Fibroblast of lung (primary cell): ENCODE data around the gene NUDCD3. TPM values are rescaled to one million over a fixed set of nuclear protein-coding genes. Genes with fewer than 3 reads are reported as not detected.

Source experiments
- DNase-seq, 2 donors: peaks; one replicate each; pipeline versions ENCODE4 v3.0.0 to v3.0.0-alpha.2; 2010; ENCODE audit warnings: low read depth in 2 of 2
- H2AFZ ChIP-seq: 2 replicates; pipeline ENCODE4 v1.5.1; 2012; ENCODE audit warnings: low read length, control low read depth, inconsistent platforms
- H3K27ac ChIP-seq: 2 replicates; pipeline ENCODE4 v1.5.1; 2011; ENCODE audit warnings: low read length, control low read depth; ENCODE audit not compliant: insufficient read depth
- H3K27me3 ChIP-seq: 2 replicates; pipeline ENCODE4 v1.5.1; 2011; ENCODE audit warnings: mild to moderate bottlenecking, low read length; ENCODE audit not compliant: control insufficient read depth, insufficient read depth
- H3K36me3 ChIP-seq: 2 replicates; pipeline ENCODE4 v1.5.1; 2011; ENCODE audit warnings: low read length; ENCODE audit not compliant: control insufficient read depth, insufficient read depth
- H3K4me1 ChIP-seq: 2 replicates; pipeline ENCODE4 v1.5.1; 2011; ENCODE audit warnings: low read length; ENCODE audit not compliant: control insufficient read depth, insufficient read depth; ENCODE audit errors: extremely low read depth
- H3K4me2 ChIP-seq: 2 replicates; pipeline ENCODE4 v1.5.1; 2011; ENCODE audit warnings: low read length, control low read depth; ENCODE audit not compliant: insufficient read depth; ENCODE audit errors: extremely low read depth
- H3K4me3 ChIP-seq, 4 experiments: fragments of 200-600 bp in 1 of 4; sonication (generic) in 1 of 4; replicated peaks in 1 of 4; 2 replicates each; pipeline ENCODE4 v1.5.1; 2011 to 2016; ENCODE audit warnings: low read length in 4 of 4, low read depth in 3 of 4, mild to moderate bottlenecking in 3 of 4, control low read depth in 2 of 4, inconsistent platforms in 1 of 4, mixed read lengths in 1 of 4; ENCODE audit not compliant: insufficient read depth in 1 of 4; ENCODE audit errors: control extremely low read depth in 1 of 4
- H3K79me2 ChIP-seq: 2 replicates; pipeline ENCODE4 v1.5.1; 2012; ENCODE audit warnings: mild to moderate bottlenecking, low read length, inconsistent platforms; ENCODE audit not compliant: control insufficient read depth, insufficient read depth
- H3K9ac ChIP-seq: 2 replicates; pipeline ENCODE4 v1.5.1; 2011; ENCODE audit warnings: mild to moderate bottlenecking, low read length, control low read depth; ENCODE audit not compliant: insufficient read depth
- H3K9me3 ChIP-seq: 2 replicates; pipeline ENCODE4 v1.5.1; 2012; ENCODE audit warnings: low read depth, low read length; ENCODE audit not compliant: control insufficient read depth, insufficient read depth
- H4K20me1 ChIP-seq: 2 replicates; pipeline ENCODE4 v1.5.1; 2011; ENCODE audit warnings: low read length; ENCODE audit not compliant: control insufficient read depth, insufficient read depth; ENCODE audit errors: extremely low read depth
- EZH2 ChIP-seq: IDR thresholded peaks from 2 replicates; pipeline ENCODE4 v1.5.1; 2012; ENCODE audit warnings: low read length, control low read depth, mild to moderate bottlenecking; ENCODE audit errors: missing control alignments
- polyA plus RNA-seq, 2 donors: library from polyadenylated mRNA; depleted of rRNA in 1 of 2; stranded (reverse) in 1 of 2; unstranded in 1 of 2; fragments of >200 nt; gene quantifications; 2 replicates each; pipeline ENCODE4 v1.2.1, GENCODE V29; 2011 to 2012; ENCODE audit warnings: missing spikeins in 1 of 2
- total RNA-seq: library from RNA; depleted of rRNA; stranded (reverse); fragments of >200 nt; gene quantifications from 2 replicates; pipeline ENCODE4 v1.2.1, GENCODE V29; 2014
- TF ChIP-seq, protein P1 (sequence below), 2 donors: IDR thresholded peaks in 1 of 2; conservative IDR thresholded peaks in 1 of 2; 1 replicate in 1 of 2; 2 replicates in 1 of 2; pipeline ENCODE4 v1.5.1; 2011 to 2012; ENCODE audit warnings: low read length in 2 of 2, control low read depth in 1 of 2, inconsistent platforms in 1 of 2, low read depth in 1 of 2, mild to moderate bottlenecking in 1 of 2

NUDCD3 gene
- total and polyA plus RNA-seq, 2 donors (not counting 1 experiment from before 2014, with no cell fraction given): 51.9 to 68.7 TPM

- DNase-seq: no peak
- Histone ChIP-seq H3K27me3 (no peaks in the 10 kb centered on the region), H2AFZ (no peak overlapping the region), H3K79me2 (no peaks in the 10 kb centered on the region), H3K9ac (no peak overlapping the region), H3K36me3 (no peaks in the 10 kb centered on the region), H3K4me1 (no peaks in the 10 kb centered on the region), H4K20me1 (no peaks in the 10 kb centered on the region), H3K4me3 (no peak overlapping the region), H3K27ac (no peak overlapping the region), H3K4me2 (no peak overlapping the region), H3K9me3 (no peaks in the 10 kb centered on the region)
- no peak for TF ChIP-seq EZH2
- TF ChIP-seq, protein P1, sequence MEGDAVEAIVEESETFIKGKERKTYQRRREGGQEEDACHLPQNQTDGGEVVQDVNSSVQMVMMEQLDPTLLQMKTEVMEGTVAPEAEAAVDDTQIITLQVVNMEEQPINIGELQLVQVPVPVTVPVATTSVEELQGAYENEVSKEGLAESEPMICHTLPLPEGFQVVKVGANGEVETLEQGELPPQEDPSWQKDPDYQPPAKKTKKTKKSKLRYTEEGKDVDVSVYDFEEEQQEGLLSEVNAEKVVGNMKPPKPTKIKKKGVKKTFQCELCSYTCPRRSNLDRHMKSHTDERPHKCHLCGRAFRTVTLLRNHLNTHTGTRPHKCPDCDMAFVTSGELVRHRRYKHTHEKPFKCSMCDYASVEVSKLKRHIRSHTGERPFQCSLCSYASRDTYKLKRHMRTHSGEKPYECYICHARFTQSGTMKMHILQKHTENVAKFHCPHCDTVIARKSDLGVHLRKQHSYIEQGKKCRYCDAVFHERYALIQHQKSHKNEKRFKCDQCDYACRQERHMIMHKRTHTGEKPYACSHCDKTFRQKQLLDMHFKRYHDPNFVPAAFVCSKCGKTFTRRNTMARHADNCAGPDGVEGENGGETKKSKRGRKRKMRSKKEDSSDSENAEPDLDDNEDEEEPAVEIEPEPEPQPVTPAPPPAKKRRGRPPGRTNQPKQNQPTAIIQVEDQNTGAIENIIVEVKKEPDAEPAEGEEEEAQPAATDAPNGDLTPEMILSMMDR (conservative IDR thresholded peaks at IDR 0.05 in 1 of 2, IDR thresholded peaks at IDR 0.05 in 1 of 2; ENCODE audit: low read depth in 1 of 2, low read length in 2 of 2): no peak
Observed at GRCh38 chr7:44347546-44348114, 142.8 kb downstream of the NUDCD3 start.

DNA sequence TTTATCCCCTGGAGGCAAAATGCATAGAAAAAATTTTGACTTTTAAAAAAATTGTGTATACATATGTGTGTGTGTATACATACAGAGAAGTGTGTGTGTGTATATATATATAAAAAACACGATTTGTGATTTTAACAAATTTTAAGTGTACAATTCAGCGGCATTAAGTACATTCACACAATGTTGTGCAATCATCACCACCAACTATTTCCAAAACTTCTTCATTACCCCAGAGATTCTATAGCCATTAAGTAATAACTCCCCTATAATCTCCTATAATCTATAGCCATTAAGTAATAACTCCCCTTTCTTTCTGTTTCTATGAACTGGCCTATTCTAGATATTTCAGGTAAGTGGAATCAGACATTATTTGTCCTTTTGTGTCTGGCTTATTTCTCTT, 144.4 kb downstream of the NUDCD3 start:
- no peak for DNase-seq
- TF ChIP-seq EZH2: no peak
- TF ChIP-seq, protein P1 (conservative IDR thresholded peaks at IDR 0.05 in 1 of 2, IDR thresholded peaks at IDR 0.05 in 1 of 2; ENCODE audit: low read depth in 1 of 2, low read length in 2 of 2): no peak

DNA sequence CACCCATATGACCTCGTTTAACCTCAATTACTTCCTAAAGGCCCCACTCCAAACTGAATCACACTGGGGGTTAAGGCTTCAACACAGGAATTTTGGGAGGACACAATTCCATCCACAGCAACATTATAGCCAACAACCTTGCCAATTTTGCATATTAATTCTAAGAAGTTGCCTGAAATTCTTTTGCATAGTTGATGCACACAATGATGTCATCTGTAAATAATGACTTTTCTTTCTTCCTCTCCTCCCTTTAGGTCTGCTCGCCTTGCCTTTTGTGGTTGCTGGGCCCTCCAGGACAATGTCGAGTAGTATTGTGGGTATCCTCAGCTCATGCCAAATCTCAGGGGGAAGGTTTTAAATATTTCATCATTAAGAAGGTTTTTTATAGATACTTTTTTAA, 149.1 kb downstream of the NUDCD3 start:
- TF ChIP-seq EZH2: no peak
- TF ChIP-seq, protein P1 (conservative IDR thresholded peaks at IDR 0.05 in 1 of 2, IDR thresholded peaks at IDR 0.05 in 1 of 2; ENCODE audit: low read depth in 1 of 2, low read length in 2 of 2): no peak

More for the DNA sequence above, 144.4 kb downstream of the NUDCD3 start:
- H3K4me2 ChIP-seq: no peak overlapping the region
- no peak overlapping the region for H3K9ac ChIP-seq
- H3K79me2 ChIP-seq: no peaks in the 10 kb centered on the region
- no peaks in the 10 kb centered on the region for H4K20me1 ChIP-seq
- H3K9me3 ChIP-seq: no peaks in the 10 kb centered on the region
- no peak overlapping the region for H3K27ac ChIP-seq
- H3K4me3 ChIP-seq: no peak overlapping the region
- no peaks in the 10 kb centered on the region for H3K4me1 ChIP-seq
- H3K36me3 ChIP-seq: no peaks in the 10 kb centered on the region
- no peak overlapping the region for H2AFZ ChIP-seq
- no peaks in the 10 kb centered on the region for H3K27me3 ChIP-seq

More for the DNA sequence above, 149.1 kb downstream of the NUDCD3 start:
- no peaks in the 10 kb centered on the region for H4K20me1 ChIP-seq
- H3K27me3 ChIP-seq: peaks cover 7% of the 10 kb centered on the region
- no peak overlapping the region for H3K4me2 ChIP-seq
- no peaks in the 10 kb centered on the region for H3K36me3 ChIP-seq
- no peaks in the 10 kb centered on the region for H3K4me1 ChIP-seq
- peak in 1 of 2 donors; percentile 11 for DNase-seq
- no peak overlapping the region for H3K4me3 ChIP-seq
- no peak overlapping the region for H3K27ac ChIP-seq
- H3K9ac ChIP-seq: no peak overlapping the region
- no peaks in the 10 kb centered on the region for H3K79me2 ChIP-seq
- H3K9me3 ChIP-seq: no peaks in the 10 kb centered on the region
- no peak overlapping the region for H2AFZ ChIP-seq
